Activated naive CD8-positive, alpha-beta T cell treated with anti-CD3 and anti-CD28 coated beads, Interleukin-2, amount 50 U/mL, for 24 hours (primary cell): ENCODE data around the gene LIMS2.

Experiments
- ATAC-seq: fragments of 150-1000 bp; cut with Tn5 transposase; one replicate; pipeline ENCODE4 v1.10.0; 2021
- DNase-seq: peaks from one replicate; pipeline ENCODE4 v3.0.0; 2021
- H3K27ac Mint-ChIP-seq: one replicate; pipeline ENCODE4 v1.8.0; 2021; ENCODE audit warnings: mild to moderate bottlenecking, mixed read lengths
- H3K27me3 Mint-ChIP-seq: one replicate; pipeline ENCODE4 v1.8.0; 2021; ENCODE audit warnings: mixed read lengths
- H3K36me3 Mint-ChIP-seq: one replicate; pipeline ENCODE4 v1.8.0; 2021; ENCODE audit warnings: low read depth, mixed read lengths
- H3K4me1 Mint-ChIP-seq: one replicate; pipeline ENCODE4 v1.8.0; 2021; ENCODE audit warnings: mixed read lengths
- H3K4me3 Mint-ChIP-seq: one replicate; pipeline ENCODE4 v1.8.0; 2021; ENCODE audit warnings: mild to moderate bottlenecking, moderate library complexity, mixed read lengths
- H3K9me3 Mint-ChIP-seq: one replicate; pipeline ENCODE4 v1.8.0; 2021; ENCODE audit warnings: mixed read lengths

LIMS2 gene

GRCh38 chr2:127597046-127597983, 78.0 kb downstream of the LIMS2 start:
- no peak overlapping the region for H3K4me3 Mint-ChIP-seq
- no peaks in the 10 kb centered on the region for H3K27me3 Mint-ChIP-seq
- no peak for ATAC-seq
- DNase-seq = no peak
- no peaks in the 10 kb centered on the region for H3K36me3 Mint-ChIP-seq
- H3K4me1 Mint-ChIP-seq = no peaks in the 10 kb centered on the region
- no peaks in the 10 kb centered on the region for H3K9me3 Mint-ChIP-seq
- no peak overlapping the region for H3K27ac Mint-ChIP-seq

- H3K36me3 Mint-ChIP-seq = no peaks in the 10 kb centered on the region
- no peak overlapping the region for H3K27ac Mint-ChIP-seq
- no peak overlapping the region for H3K4me3 Mint-ChIP-seq
- H3K27me3 Mint-ChIP-seq = no peaks in the 10 kb centered on the region
- no peaks in the 10 kb centered on the region for H3K4me1 Mint-ChIP-seq
- no peak for ATAC-seq
- DNase-seq = no peak
- no peaks in the 10 kb centered on the region for H3K9me3 Mint-ChIP-seq
Measured at GRCh38 chr2:127596311-127597045, 78.9 kb downstream of the LIMS2 start.

GRCh38 chr2:127594116-127594591, 81.2 kb downstream of the LIMS2 start:
- Mint-ChIP-seq H3K27me3 (no peaks in the 10 kb centered on the region), H3K27ac (no peak overlapping the region)

GRCh38 chr2:127593228-127594115, 81.9 kb downstream of the LIMS2 start:
- H3K4me1 Mint-ChIP-seq = no peaks in the 10 kb centered on the region
- no peak overlapping the region for H3K4me3 Mint-ChIP-seq
- DNase-seq (no peak), ATAC-seq (no peak)
- no peaks in the 10 kb centered on the region for H3K27me3 Mint-ChIP-seq
- H3K36me3 Mint-ChIP-seq = no peaks in the 10 kb centered on the region
- no peak overlapping the region for H3K27ac Mint-ChIP-seq
- no peaks in the 10 kb centered on the region for H3K9me3 Mint-ChIP-seq

More at GRCh38 chr2:127594116-127594591, 81.2 kb downstream of the LIMS2 start:
- DNase-seq (no peak), ATAC-seq (no peak)
- Mint-ChIP-seq H3K9me3 (no peaks in the 10 kb centered on the region), H3K4me3 (no peak overlapping the region), H3K36me3 (no peaks in the 10 kb centered on the region), H3K4me1 (no peaks in the 10 kb centered on the region)

GRCh38 chr2:127592761-127593227, 82.5 kb downstream of the LIMS2 start:
- H3K36me3 Mint-ChIP-seq = no peaks in the 10 kb centered on the region
- DNase-seq (no peak), ATAC-seq (no peak)
- H3K9me3 Mint-ChIP-seq = no peaks in the 10 kb centered on the region
- H3K4me1 Mint-ChIP-seq = no peaks in the 10 kb centered on the region
- H3K27ac Mint-ChIP-seq = no peak overlapping the region
- H3K27me3 Mint-ChIP-seq = no peaks in the 10 kb centered on the region
- no peak overlapping the region for H3K4me3 Mint-ChIP-seq

- Mint-ChIP-seq H3K9me3 (no peaks in the 10 kb centered on the region), H3K4me3 (no peak overlapping the region), H3K36me3 (no peaks in the 10 kb centered on the region), H3K27ac (no peak overlapping the region), H3K27me3 (no peaks in the 10 kb centered on the region), H3K4me1 (no peaks in the 10 kb centered on the region)
- ATAC-seq (peak; percentile 89), DNase-seq (peak; percentile 73)
Measured at GRCh38 chr2:127591221-127591923, 84.0 kb downstream of the LIMS2 start.

GRCh38 chr2:127590386-127591190, 84.7 kb downstream of the LIMS2 start:
- no peaks in the 10 kb centered on the region for H3K4me1 Mint-ChIP-seq

GRCh38 chr2:127589841-127590240, 85.5 kb downstream of the LIMS2 start:
- Mint-ChIP-seq H3K36me3 (no peaks in the 10 kb centered on the region), H3K9me3 (no peaks in the 10 kb centered on the region), H3K4me3 (no peak overlapping the region), H3K27me3 (no peaks in the 10 kb centered on the region), H3K27ac (no peak overlapping the region), H3K4me1 (no peaks in the 10 kb centered on the region)
- DNase-seq (no peak), ATAC-seq (no peak)

More at GRCh38 chr2:127590386-127591190, 84.7 kb downstream of the LIMS2 start:
- no peak for DNase-seq
- H3K36me3 Mint-ChIP-seq = no peaks in the 10 kb centered on the region
- no peak for ATAC-seq
- H3K27ac Mint-ChIP-seq = no peak overlapping the region
- H3K27me3 Mint-ChIP-seq = no peaks in the 10 kb centered on the region
- no peaks in the 10 kb centered on the region for H3K9me3 Mint-ChIP-seq
- no peak overlapping the region for H3K4me3 Mint-ChIP-seq

- no peaks in the 10 kb centered on the region for H3K36me3 Mint-ChIP-seq
- no peaks in the 10 kb centered on the region for H3K9me3 Mint-ChIP-seq
- no peak overlapping the region for H3K27ac Mint-ChIP-seq
- H3K4me1 Mint-ChIP-seq = no peaks in the 10 kb centered on the region
- no peak overlapping the region for H3K4me3 Mint-ChIP-seq
- no peak for DNase-seq
- no peak for ATAC-seq
- no peaks in the 10 kb centered on the region for H3K27me3 Mint-ChIP-seq
Measured at GRCh38 chr2:127589358-127589757, 86.0 kb downstream of the LIMS2 start.
